OCI-LY7 (cell line): ENCODE results near the gene VEGFB.

Experiments used
- CTCF ChIP-seq: fragments of 200-600 bp; sonication (generic); conservative IDR thresholded peaks from 2 replicates; pipeline ENCODE4 v1.5.1; 2014; ENCODE audit warnings: mild to moderate bottlenecking, antibody characterized with exemption, low read length, moderate library complexity, mixed read lengths
- EZH2phosphoT487 ChIP-seq: fragments of 200-600 bp; sonication (generic); IDR thresholded peaks from 2 replicates; pipeline ENCODE4 v1.6.1; 2018; ENCODE audit warnings: low read depth, borderline replicate concordance, mild to moderate bottlenecking, mixed run types, antibody characterized with exemption, low read length, moderate library complexity, mixed read lengths

GRCh38 chr11:64198511-64198910 lies 35.9 kb upstream of the VEGFB start:
- TF ChIP-seq CTCF, result no peak
- no peak for TF ChIP-seq EZH2phosphoT487
